NCI-H2081 (cell line): Measurements from ENCODE around the gene WRAP73.

Source experiments
- DNase-seq, 2 experiments: peaks; one replicate each; lab custom pipeline; 2025; lab: John Stamatoyannopoulos, UW

WRAP73 gene

DNA sequence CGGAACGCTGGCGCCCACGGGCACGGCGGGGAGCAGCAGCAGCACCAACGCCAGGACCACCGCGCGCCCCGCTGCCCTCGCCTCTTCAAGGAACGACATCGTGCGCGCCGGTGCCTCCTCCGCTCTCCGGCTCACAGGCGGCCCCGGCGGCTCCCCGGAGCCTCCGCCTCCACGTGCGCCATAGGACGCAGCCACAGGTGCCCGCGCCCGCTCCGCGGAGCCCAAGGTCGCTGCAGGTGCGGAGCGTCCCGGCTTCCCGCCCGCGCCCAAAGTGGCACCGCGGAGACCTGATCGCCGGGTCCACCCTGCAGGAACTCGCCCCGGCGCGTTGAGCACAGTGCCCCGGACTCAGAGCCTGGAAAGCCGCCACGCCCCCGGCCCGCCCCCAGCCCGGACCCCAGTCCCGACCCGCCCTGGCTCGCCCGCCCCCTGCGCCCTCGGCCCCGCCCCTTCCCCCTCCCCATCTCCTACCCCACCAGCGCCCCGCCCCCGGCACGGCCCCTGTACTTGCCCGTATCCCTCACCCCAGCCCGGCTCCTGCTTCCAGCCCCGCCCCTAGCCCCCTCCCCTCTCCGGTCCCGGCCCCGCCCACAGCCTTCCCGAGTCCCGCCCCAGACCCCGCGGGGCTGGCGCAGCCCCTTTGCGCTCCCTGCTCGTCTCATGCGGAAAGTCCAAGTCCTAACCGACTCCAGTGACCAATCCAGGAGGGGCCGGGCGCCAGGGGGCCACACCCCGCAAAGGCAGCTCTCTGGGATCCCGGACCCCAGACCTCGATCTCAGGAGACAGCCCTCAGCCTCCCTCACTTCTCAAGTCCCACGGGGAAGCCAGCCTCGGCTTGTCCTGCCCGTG lies 38.5 kb downstream of the WRAP73 start, which contains the start of gene MEGF6:
Gene MEGF6 (minus strand): TSS at position 339 of the 850 bp plus-strand sequence. CDS start 240 bp downstream, at position 99.
- DNase-seq: peak in 1 of 2 experiments; percentile 2

DNA sequence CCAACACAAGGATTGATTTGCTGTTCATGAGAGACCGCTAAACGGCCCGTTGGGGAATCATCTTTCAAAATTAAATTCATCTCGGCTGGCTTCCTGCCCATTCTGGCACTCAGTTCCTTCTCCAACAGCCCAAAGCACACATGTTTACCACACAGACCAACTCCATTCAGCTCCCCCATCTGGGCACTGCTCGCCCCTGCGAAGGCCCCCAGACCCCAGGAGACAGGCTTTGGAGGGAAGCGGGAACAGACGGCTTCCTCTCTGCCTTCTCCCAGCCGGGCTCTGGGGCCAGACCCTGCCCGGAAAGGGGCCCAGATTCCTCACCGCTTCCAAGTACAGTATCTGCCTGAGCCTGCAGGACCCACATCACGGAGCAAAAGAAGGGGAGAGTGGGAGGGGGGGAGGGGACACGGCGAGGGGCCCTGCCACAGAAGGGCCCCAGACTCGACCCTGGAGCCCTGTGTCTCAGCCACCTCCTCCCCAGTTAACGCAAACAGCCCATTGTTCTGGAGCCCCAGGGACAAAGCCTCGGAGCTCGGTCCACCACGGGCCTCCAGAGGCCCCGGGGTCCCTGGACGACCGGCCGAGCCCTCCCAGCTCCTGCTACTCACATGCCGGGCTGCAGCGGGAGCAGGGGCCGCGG lies 39.3 kb downstream of the WRAP73 start:
- no peak for DNase-seq

DNA sequence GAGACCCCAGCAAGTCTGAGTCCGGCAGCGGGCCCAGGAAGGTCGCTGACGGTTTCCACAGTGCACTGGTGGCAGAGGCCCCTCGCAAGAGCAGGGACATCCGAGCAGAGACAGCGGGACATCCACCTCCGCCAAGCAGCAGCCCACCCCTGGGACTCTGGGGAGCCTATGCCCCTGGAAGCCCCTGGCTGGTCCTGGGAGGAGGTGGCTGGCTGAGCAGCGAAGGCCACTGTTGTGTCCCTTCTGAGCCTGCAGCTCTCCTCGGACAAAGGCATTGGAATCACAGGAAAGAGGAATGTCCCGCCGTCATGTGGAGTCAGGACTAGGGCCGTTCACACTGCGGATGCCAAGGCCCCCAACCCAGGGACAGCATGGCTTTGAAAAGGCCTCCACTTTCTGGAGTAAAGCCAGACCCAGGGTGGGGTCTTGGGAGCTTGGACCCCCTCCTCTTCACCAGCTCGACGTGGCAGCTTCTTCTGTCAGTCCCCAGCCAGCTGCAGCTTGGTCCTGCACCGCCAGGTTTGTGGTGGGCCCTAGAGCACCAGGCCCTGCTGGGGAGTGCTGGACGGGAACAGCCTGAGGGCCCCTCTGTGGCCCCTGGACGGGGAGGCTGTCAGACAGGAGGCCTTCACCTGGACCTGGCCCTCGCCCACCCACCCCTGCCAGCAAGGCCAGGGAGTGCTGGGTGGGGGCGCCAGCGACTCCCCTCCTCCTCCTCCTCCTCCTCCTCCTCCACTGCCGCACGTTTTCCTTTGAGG lies 40.0 kb downstream of the WRAP73 start:
- DNase-seq: no peak

DNA sequence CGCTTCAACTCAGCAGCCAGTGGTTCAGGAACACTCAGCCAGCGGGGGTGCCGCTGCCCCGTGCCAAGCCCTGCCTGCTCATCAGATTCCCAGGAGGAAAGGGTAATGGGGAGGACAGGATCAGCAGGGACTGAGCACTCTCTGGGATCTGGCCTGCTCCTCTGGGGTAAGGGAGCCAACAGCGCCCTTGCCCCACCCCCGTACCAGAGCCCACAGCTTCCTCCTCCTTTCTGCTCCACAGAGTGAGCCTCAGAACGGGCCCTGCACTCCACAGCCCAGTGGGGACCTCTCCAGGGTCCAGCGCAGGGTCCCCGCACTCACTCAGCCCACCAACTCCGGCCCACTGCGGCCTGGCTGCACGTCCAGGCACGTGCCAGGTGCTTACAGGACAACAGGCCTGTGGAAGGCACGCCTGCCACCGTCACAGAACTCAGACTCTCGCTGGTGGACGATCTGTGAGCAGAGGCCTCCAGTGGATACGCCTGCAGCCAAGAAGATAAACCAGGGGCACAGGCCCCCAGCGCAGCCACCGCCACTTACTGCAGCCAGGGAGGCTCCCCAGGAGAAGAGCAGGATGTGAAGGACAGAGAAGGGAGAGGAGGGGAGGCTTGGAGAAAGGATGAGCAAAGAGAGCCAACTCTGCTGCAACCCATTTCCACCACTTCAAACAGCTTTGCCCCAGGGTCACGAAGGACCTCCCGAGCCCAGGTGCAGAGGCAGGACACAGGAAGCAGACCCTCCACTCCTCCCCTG lies 40.7 kb downstream of the WRAP73 start:
- no peak for DNase-seq

DNA sequence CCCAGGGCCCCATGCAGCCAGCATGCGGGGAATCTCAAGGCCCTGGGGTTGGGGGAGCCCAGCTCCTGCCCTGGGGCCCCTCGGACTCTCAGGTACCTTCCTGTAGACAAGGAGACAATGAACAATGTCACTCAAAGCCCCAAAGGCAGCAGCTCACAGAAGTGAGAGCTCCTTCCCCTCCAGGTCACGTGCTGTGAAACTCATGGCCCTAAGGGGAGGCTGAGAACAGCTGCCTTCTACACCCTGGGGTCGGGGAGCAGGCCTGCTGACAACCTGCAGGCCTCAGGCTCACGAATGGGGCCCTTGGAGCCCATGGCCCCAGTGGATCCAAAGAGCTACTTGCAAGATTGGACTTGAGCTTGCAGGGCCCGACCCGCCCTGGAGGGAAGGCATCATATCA lies 41.7 kb downstream of the WRAP73 start:
- DNase-seq: no peak

DNA sequence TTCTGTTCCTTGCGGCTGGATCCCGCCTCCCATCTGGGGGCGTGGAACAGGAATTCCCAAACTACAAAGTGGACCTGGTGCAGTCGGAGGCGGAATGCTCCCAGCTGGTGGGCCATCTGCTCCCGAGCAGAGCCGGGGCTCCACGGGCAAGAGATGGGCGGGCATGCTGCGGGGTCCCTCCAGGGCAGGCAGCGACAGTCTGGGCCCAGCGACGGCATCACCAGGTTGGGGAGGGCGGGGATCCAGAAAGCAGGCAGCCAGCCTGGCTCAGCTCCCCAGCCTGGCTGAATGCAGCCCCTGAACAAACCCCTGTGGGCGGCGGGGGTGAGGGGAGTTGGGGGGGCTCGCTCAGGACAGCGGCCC lies 42.2 kb downstream of the WRAP73 start:
- DNase-seq: no peak

DNA sequence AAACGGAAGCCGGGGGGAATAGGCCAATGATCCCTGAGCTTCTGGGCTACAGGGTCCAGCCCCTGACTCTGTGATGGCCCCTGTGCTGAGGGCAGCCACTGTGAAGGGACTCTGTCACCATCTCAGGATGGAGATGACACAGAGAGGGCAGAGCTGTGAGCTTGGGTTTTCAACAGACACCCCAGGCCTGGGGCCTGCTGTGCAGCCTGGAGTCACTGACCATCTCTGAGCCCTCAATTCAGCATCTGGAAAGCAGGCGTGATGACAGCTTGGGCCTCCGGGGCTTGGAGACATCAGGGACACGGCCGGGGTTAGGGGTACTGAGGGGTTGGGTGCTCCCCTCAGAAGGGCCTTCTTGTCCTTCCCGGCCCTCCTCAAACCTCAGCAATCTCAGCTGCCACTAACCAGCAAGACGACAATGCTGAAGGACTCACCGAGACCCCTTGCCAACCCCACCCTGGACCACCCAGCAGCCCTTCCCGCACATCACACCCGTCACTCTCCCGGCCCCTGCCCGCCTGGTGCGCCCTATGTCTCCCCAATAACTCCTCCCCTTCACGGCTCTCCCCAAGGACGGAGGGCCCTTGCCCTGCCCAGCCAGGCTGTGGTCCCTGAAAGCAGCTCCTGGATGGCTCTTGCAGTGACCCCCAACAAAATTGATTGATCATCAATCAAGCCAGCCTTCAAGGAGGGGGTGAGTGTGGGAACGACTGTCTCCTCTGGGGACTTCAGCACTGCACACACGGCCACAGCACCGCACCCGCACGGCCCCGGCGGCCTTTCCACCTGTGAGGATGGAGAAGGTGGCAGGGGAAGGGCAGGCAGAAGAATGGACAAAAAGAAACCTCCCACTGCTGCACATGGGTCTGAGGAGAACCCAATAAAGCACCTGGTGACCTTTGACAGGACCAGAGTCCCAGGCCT lies 42.9 kb downstream of the WRAP73 start:
- DNase-seq: no peak

DNA sequence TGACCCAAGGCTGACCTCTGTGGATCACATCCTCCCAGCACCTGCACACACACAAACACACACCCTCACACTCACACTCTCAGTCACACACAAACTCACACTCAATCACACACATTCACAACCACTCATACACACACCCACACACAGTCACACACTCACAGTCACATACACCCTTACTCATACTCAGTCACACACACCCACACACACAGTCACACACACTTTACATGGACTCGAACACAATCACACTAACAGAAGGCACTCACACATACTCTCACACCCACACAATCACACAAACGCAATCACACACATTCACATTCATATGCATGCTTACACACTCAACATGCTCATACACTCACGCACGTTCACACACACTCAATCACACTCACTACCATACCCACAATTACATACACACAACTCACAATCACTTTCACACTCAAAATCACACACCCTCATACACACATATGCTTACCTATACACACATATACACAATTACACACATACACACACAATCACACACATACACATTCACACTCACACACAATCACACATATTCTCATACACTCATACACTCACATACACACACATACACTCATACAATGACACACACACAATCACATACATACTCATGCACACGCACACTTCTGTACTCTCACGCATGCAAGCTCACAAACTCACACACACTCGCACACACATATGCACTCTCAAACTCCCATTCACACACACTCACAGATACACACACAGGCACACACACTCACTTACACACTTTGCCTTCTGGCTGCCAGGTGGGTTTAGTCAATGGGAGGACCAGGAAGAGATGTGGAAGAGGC lies 44.7 kb downstream of the WRAP73 start:
- DNase-seq: no peak

DNA sequence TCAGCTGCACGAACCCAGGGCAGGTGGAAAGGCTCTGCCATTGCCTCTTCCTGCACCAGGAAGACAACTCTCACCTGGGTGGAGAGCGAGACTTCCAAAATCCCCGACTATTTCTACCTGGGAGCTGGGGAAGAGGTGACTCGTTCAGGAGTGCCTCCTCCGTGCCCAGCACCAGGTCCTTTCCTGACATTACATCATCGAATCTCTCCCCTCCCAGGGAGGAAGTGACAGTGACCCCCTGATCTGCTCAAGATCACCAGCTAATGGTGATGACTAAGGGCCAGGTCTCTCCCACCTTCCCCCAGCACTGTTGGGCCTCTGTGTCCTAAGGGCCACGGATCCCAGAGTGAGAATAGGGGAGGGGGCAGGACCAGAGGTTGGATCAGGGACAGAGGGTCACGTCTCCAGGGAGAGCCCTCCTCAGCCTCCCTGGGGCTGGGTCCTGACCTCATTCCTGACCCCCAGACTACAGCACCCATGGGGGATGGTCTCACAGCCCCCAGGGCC lies 45.4 kb downstream of the WRAP73 start:
- DNase-seq: no peak

DNA sequence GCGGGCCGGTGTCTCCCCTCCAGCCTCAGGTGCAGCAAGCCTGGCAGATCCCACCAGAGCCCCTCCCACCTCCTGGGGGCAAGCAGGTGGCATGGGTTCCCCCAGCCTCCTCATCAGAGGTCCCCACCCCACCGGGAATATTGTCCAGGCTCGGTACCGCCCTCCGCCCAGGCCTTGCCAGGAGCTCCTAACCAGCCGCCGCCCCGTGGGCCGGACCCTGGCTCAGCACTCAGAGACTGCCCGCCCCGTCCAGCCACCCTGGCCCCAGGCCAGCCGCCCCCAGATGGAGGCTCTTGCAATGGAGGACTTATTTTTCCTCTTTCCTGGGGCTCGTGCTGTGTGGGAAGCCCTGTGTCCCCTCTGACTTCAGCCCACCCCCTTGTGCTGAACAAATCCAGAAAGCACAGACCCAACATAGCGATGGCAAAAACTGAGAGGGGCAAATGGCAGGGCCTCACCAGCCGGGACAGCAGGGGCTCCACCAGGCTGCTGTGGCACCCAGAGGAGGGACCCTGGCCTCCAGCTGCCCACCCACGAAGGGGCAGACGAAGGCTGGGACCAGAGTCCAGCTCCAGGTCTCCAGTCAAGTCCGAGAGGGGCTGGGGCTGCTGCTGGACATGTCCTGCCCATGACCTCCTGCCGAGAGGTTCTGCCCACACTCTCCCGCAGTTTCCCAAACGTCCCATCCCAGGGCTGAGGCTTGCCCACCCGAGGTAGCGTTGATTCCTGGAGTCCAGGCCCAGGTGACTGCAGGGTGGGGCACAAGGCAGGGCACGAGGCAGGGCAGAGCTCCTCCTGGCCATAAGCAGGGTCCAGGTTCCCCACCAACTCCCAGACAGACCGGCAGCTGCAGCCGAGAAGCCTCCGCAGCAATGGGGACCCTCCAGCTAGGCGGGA lies 46.1 kb downstream of the WRAP73 start:
- DNase-seq: no peak

DNA sequence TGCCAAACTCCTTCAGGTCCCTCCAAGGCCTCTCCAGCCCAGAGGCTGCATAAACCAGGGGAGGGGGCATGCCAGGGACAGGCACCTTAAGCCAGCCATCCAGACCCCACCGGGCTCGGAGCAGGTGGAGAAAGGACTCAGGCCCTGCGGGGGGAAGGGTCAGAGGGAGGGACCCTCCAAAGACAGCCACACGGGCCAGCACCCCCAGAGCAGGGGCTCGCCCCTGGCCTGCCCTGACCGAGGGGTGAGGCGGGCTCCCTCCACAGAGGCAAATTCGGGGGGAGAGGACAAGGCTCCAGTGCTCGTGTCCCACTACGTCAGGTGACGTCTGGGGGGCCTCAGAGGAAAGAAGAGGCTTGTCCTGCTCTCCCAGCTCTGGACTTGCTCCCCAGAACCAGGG lies 46.7 kb downstream of the WRAP73 start:
- no peak for DNase-seq

DNA sequence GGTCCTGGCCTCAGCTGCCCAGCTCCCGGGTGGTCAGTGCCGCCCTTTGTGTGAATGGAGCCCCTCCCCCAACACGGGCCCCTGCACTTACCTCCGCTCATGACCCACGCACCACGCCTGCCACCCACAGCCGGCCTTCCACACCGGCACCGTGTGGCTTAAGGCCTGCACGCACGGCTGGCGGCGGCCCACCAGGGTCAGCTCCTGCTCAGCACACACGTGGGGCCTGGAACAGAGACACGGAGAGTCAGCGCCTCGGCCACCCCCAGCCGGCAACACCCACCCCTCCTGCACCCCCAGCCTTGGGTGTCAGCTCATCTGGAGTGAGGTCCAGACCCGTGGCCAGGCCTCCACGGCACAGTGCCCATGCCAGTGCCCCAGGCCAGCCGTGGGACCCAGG lies 47.5 kb downstream of the WRAP73 start:
- no peak for DNase-seq

DNA sequence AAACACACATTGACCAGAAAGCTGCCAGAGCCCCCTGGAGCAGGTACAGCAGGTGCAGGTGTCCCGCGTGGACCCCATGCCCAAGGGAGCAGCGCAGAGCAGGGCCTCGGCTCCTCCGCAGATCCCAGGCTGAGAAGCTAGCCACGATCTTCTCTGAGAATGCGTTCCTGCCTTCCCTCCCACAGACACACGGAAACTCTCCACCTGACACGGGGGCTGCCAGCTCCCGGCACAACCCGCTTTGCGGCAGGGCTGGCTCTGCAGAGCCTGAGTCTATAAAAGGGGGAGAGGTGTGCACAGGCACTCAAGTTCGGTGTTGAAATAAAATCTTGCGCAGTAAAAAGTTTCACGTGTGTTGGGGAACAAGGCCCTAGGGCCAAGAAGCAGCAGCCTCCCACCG lies 48.2 kb downstream of the WRAP73 start:
- no peak for DNase-seq

DNA sequence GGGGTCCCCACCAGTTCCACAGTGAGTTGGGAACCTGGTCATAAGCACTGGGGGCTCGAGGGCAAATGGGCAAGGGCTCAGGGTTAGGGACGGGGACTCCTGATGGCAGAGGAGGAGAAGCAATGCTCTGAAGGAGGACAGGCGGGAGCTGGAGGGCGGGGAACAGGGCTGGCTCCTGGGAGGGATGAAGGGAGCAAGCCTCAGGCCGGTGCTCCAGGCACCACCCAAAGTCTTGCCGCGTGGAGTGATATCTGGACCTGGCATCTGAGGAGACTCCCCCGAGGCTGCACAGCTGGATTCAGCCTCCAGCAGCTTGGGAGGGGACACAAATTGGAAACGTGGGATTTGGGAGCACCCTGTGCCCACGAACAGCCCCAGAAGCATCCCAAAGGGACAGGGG lies 49.5 kb downstream of the WRAP73 start:
- DNase-seq: no peak

DNA sequence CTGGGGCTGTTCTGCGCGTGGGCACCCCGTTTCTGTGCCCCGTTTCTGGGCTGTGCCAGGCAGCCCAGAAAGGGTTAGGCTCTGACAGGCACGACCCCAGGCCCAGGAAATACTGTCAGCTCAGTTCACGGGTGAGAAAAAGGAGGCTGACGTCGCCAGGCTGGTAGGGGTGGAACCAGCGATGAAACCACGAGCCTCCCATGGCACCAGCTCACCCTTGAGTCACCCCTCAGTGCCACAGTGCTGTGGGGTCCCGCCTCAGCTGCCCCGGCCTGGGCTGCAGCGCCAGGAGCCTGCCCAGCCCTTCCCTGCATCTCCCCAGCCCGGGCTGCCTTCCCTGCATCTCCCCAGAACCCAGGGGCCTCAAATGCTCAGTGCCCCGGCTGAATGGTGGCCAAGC lies 50.1 kb downstream of the WRAP73 start:
- no peak for DNase-seq

DNA sequence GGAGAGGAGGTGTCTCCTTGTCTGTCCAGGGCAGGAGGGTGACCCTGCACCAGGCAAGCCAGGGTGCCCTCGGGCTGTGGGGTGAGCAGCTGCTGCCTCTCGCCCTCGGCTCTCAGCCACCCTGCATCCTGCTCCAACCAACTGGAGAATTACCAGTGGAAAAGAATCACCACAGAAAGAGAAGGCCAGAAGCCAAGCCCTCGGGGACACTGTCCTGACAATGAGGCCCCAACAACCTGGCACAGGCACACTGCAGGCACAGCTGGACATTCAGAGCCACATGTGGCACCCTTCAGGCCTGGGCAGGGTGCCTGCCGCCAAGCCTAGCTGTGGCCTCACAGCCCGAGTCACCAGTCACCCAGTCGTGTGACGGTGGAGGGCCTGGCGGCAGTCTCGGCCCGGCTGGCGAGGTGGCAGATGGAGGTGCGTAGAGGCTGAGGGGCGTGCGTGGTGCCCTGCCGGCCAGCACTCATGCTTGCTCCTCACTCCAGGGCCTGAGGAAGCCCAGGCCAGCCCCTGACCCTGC lies 50.6 kb downstream of the WRAP73 start:
- no peak for DNase-seq

DNA sequence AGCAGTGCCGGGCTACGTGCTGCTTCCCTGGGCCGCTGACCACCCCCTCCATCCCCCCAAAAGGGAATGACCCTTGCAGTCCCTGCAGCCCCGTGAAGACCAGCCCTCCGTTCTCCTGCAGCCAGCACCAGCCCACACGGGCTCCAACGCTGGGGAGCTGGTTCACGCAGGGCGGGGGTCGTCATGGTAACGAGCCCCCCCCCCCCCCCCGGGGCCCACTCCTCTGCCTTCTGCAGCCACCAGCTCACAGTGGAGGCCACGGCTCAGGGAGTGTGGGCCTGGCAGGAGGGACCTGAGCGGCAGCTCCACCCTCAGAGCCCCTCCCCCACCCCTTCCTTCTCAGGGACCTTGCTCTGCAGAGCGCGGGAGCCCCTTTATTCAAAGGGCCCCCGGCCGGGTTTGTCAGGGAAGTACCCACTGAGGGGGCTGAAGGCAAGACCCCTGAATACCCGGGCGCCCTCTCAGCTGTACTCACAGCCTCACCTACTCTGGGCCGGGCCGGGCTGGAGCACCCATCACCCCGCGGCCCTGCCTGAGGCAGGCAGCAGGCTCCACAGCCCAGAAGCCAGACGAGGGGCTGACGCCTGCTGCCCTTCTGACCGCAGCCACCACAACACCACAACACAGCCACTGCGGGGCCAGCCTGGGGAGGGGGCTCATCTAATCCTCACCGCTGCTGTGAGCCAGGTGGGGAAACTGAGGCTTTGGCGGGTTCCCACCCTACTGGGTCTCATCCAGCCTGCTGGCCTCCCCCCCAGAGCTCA lies 51.2 kb downstream of the WRAP73 start:
- DNase-seq: no peak

DNA sequence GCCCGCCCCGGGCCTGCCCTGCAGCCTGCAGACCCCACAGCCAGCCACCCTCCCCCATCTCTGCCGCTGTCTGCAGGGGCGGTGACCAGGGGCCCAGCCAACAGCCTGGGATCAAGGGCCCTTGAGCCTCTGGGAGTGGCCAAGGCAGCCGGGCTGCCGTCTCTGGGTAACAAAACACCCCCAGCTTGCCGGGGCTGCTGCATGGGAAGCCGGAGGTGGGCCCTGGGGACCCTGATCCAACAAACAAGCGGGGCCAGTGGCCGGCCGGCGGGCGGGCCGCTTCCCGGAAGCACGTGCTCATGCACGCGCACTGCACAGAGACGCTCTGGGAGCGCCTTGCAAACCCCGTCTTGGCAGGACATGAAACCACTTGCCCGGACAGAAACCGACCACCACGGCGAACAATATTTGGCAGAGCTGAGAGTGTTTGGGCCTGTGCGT lies 51.8 kb downstream of the WRAP73 start:
- no peak for DNase-seq
